A673 (cell line): Measurements from ENCODE around the gene GFPT1. TPM values are rescaled to one million over a fixed set of nuclear protein-coding genes. Genes with fewer than 3 reads are reported as not detected.

Experiments
- BruUV-seq: library from RNA; stranded (reverse); fragments of 400-500 nt; replicated peaks from 2 replicates; lab custom pipeline; 2021; lab: Mats Ljungman, UMichigan
- CTCF ChIA-PET: fragments of 300-600 bp; sonication (Branson Sonifier 250); formaldehyde crosslinking; loops from one replicate; lab custom pipeline; 2022; ENCODE audit warnings: antibody characterized with exemption; lab: Charles Lee
- POLR2A ChIA-PET: fragments of 300-600 bp; sonication (Branson Sonifier 250); formaldehyde crosslinking; loops from one replicate; lab custom pipeline; 2022; ENCODE audit warnings: antibody characterized with exemption; ENCODE audit not compliant: low non-redundant PET; lab: Charles Lee
- DNase-seq: peaks from one replicate; pipeline ENCODE4 v3.0.0-alpha.2; 2015; ENCODE audit warnings: low spot score
- H3K27ac ChIP-seq: fragments of 200-600 bp; sonication (generic); 2 replicates; pipeline ENCODE4 v1.5.1; 2016; ENCODE audit warnings: mixed run types, low read depth, mild to moderate bottlenecking, mixed read lengths, antibody characterized with exemption, low read length; ENCODE audit not compliant: poor library complexity, severe bottlenecking
- H3K27me3 ChIP-seq: fragments of 200-600 bp; sonication (generic); replicated peaks from 2 replicates; pipeline ENCODE4 v1.6.1; 2017; ENCODE audit warnings: mixed run types, low read depth, mild to moderate bottlenecking, mixed read lengths, antibody characterized with exemption, low read length; ENCODE audit not compliant: insufficient read depth, poor library complexity
- H3K36me3 ChIP-seq: fragments of 200-600 bp; sonication (generic); 2 replicates; pipeline ENCODE4 v1.6.1; 2016; ENCODE audit warnings: mixed run types, mild to moderate bottlenecking, mixed read lengths, antibody characterized with exemption, low read length; ENCODE audit not compliant: insufficient read depth, poor library complexity, severe bottlenecking
- H3K4me1 ChIP-seq: fragments of 200-600 bp; sonication (generic); 2 replicates; pipeline ENCODE4 v1.6.1; 2017; ENCODE audit warnings: mixed run types, mild to moderate bottlenecking, mixed read lengths, antibody characterized with exemption, low read length; ENCODE audit not compliant: insufficient read depth, poor library complexity, severe bottlenecking
- H3K4me3 ChIP-seq: fragments of 200-600 bp; sonication (generic); 2 replicates; pipeline ENCODE4 v1.5.1; 2016; ENCODE audit warnings: low read depth, mixed run types, mild to moderate bottlenecking, mixed read lengths, low read length; ENCODE audit not compliant: poor library complexity, severe bottlenecking
- H3K9me3 ChIP-seq: fragments of 200-600 bp; sonication (generic); 2 replicates; pipeline ENCODE4 v1.6.1; 2016; ENCODE audit warnings: mixed run types, low read depth, mild to moderate bottlenecking, mixed read lengths, antibody characterized with exemption, low read length; ENCODE audit not compliant: poor library complexity, severe bottlenecking
- CTCF ChIP-seq: fragments of 300-800, 200-600 bp; sonication (generic); conservative IDR thresholded peaks from 2 replicates; pipeline ENCODE4 v1.5.1; 2017; ENCODE audit warnings: low read depth, mild to moderate bottlenecking, antibody characterized with exemption, low read length, moderate library complexity, mixed read lengths
- EZH2 ChIP-seq: fragments of 200-600 bp; sonication (generic); IDR thresholded peaks from 2 replicates; pipeline ENCODE4 v1.6.1; 2017; ENCODE audit warnings: borderline replicate concordance, low read depth, mild to moderate bottlenecking, mixed read lengths, antibody characterized with exemption, low read length; ENCODE audit not compliant: poor library complexity, severe bottlenecking
- intact Hi-C: fragments of 100-400 bp; cut with micrococcal nuclease; formaldehyde crosslinking; loops from one replicate; pipeline ENCODE4 v1.10.0; 2022; ENCODE audit not compliant: unreplicated experiment
- total RNA-seq: library from RNA; stranded (reverse); gene quantifications from 2 replicates; pipeline ENCODE4 v1.2.3, GENCODE V29; 2021

Gene GFPT1
- total RNA-seq, 1 experiment from 2014 or later, result 53.0 TPM

GRCh38 chr2:69380072-69380917 lies 6.7 kb downstream of the GFPT1 start:
- Histone ChIP-seq H3K4me1 (peaks cover 27% of the 10 kb centered on the region), H3K36me3 (peaks cover 5% of the 10 kb centered on the region), H3K4me3 (no peak overlapping the region), H3K27ac (no peak overlapping the region), H3K9me3 (no peaks in the 10 kb centered on the region), H3K27me3 (no peaks in the 10 kb centered on the region)
- POLR2A ChIA-PET, result no interaction called here
- intact Hi-C loops, result no loop called here
- TF ChIP-seq EZH2 (no peak), CTCF (no peak)
- no TSS peak for BruUV-seq
- CTCF ChIA-PET, result no interaction called here
- no peak for DNase-seq

GRCh38 chr2:69376403-69376802 lies 10.6 kb downstream of the GFPT1 start:
- no TSS peak for BruUV-seq
- no peak overlapping the region for H3K4me3 ChIP-seq

More at GRCh38 chr2:69376403-69376802, 10.6 kb downstream of the GFPT1 start:
- TF ChIP-seq CTCF, result no peak
- no peak for TF ChIP-seq EZH2
- peaks cover 5% of the 10 kb centered on the region for H3K4me1 ChIP-seq
- H3K27me3 ChIP-seq, result no peaks in the 10 kb centered on the region
- no peak overlapping the region for H3K27ac ChIP-seq
- CTCF ChIA-PET, result interaction anchor here (0.5 to 0.8 kb wide), 2 partner anchors 21 to 501 kb away, joined by 3 read pairs; no protein-coding TSS in a partner anchor
- H3K36me3 ChIP-seq, result peaks cover 9% of the 10 kb centered on the region
- H3K9me3 ChIP-seq, result no peaks in the 10 kb centered on the region
- intact Hi-C loops, result loop anchor here (5.0 kb wide), 1 partner anchor 336 kb away; no protein-coding TSS in a partner anchor
- DNase-seq, result no peak
- POLR2A ChIA-PET, result no interaction called here
